Suprapubic skin (tissue), 4 donors: ENCODE data around the gene SIN3B. TPM values are rescaled to one million over a fixed set of nuclear protein-coding genes. Genes with fewer than 3 reads are reported as not detected.

Experiments
- DNase-seq, 2 donors: peaks; one replicate each; pipeline ENCODE4 v3.0.0-alpha.2; 2019; ENCODE audit warnings: low spot score in 2 of 2
- H3K27ac ChIP-seq: fragments of 200-600 bp; sonication (generic); one replicate; pipeline ENCODE4 v1.5.1; 2019
- H3K27me3 ChIP-seq: fragments of 200-600 bp; sonication (generic); one replicate; pipeline ENCODE4 v1.5.1; 2019
- H3K36me3 ChIP-seq: fragments of 200-600 bp; sonication (generic); one replicate; pipeline ENCODE4 v1.5.1; 2019
- H3K4me1 ChIP-seq: fragments of 200-600 bp; sonication (generic); one replicate; pipeline ENCODE4 v1.5.1; 2019
- H3K4me3 ChIP-seq: fragments of 200-600 bp; sonication (generic); one replicate; pipeline ENCODE4 v1.5.1; 2019; ENCODE audit warnings: mild to moderate bottlenecking
- H3K9me3 ChIP-seq: fragments of 200-600 bp; sonication (generic); one replicate; pipeline ENCODE4 v1.5.1; 2019
- EP300 ChIP-seq: sonication (generic); formaldehyde crosslinking; IDR thresholded peaks from one replicate; pipeline ENCODE4 v1.6.1; 2017; ENCODE audit warnings: antibody characterized with exemption
- POLR2A ChIP-seq, 2 donors: fragments of 450-650 bp; IDR thresholded peaks; one replicate each; pipeline ENCODE4 v1.6.1; 2017; ENCODE audit warnings: antibody characterized with exemption in 2 of 2, mild to moderate bottlenecking in 2 of 2, moderate library complexity in 2 of 2
- POLR2AphosphoS5 ChIP-seq, 3 donors: sonication (generic); formaldehyde crosslinking; IDR thresholded peaks; one replicate each; pipeline ENCODE4 v1.6.1; 2017; ENCODE audit warnings: antibody characterized with exemption in 3 of 3
- WGBS: methylation state at CpG from one replicate; pipeline ENCODE4 v1.1.5; 2018; 5-methylcytosine and 5-hydroxymethylcytosine counted together
- total RNA-seq, 4 donors: library from RNA; depleted of rRNA; stranded (reverse); fragments of >200 nt; gene quantifications; one replicate each; pipeline ENCODE4 v1.1.0, GENCODE V29; 2016
- TF ChIP-seq, protein P1 (sequence below), 2 donors: fragments of 200-600 bp in 1 of 2; fragments of 450-650 bp in 1 of 2; sonication (generic) in 1 of 2; IDR thresholded peaks; one replicate each; pipeline ENCODE4 v1.5.1; 2016 to 2019; ENCODE audit warnings: antibody characterized with exemption in 2 of 2, mild to moderate bottlenecking in 1 of 2, moderate library complexity in 1 of 2

The SIN3B gene, protein sequence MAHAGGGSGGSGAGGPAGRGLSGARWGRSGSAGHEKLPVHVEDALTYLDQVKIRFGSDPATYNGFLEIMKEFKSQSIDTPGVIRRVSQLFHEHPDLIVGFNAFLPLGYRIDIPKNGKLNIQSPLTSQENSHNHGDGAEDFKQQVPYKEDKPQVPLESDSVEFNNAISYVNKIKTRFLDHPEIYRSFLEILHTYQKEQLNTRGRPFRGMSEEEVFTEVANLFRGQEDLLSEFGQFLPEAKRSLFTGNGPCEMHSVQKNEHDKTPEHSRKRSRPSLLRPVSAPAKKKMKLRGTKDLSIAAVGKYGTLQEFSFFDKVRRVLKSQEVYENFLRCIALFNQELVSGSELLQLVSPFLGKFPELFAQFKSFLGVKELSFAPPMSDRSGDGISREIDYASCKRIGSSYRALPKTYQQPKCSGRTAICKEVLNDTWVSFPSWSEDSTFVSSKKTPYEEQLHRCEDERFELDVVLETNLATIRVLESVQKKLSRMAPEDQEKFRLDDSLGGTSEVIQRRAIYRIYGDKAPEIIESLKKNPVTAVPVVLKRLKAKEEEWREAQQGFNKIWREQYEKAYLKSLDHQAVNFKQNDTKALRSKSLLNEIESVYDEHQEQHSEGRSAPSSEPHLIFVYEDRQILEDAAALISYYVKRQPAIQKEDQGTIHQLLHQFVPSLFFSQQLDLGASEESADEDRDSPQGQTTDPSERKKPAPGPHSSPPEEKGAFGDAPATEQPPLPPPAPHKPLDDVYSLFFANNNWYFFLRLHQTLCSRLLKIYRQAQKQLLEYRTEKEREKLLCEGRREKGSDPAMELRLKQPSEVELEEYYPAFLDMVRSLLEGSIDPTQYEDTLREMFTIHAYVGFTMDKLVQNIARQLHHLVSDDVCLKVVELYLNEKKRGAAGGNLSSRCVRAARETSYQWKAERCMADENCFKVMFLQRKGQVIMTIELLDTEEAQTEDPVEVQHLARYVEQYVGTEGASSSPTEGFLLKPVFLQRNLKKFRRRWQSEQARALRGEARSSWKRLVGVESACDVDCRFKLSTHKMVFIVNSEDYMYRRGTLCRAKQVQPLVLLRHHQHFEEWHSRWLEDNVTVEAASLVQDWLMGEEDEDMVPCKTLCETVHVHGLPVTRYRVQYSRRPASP
- 100 to 1,000 TPM in 1 of 4 donors, 10 to 100 TPM in 3; 32.1 to 122 (median 39.4) TPM for total RNA-seq

DNA sequence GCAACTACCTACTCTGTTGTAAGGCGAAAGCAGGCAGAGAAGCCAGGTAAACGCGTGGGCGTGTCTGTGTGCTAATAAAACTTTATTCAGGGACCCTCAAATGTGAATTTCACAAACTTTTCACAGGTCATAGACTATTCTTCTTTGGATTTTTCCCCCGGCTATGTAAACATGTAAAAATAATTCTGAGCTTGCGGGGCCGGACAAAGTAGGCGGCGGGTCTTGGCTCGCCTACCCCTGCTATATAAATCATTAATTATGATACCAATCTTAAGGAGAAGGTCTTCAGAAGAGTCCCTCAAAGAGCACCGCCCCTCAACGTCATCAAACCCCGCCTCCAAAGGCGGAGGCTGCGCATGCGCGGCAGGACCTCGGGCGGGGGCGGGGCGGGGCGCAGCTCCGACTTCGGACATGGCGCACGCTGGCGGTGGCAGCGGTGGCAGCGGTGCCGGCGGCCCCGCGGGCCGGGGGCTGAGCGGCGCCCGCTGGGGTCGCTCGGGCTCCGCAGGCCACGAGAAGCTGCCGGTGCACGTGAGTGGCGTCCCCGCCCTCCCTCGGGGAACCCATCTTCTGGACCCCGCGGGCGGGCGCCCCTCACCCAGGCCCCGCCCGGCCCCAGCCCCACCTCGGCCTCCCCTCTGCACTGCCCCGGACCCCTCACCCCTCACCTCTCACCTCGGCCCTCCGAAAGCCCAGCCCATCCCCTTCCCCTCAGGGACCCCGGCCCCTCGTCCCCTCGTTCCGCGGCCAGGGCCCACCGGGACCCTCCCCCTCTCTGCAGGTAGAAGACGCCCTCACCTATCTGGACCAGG, at the start of gene SIN3B:
SIN3B (plus strand) TSS at position 389 of the 812 bp plus-strand sequence; CDS start at position 412, 23 bp downstream.
- H3K36me3 ChIP-seq: peaks cover 32% of the 10 kb centered on the region
- H3K27ac ChIP-seq: peak within 1 kb of the TSS; percentile 78
- peak within 1 kb of the TSS; percentile 94 for H3K4me3 ChIP-seq
- WGBS: 4% methylated on average over 16 of the region's 63 CpGs
- no peak for TF ChIP-seq POLR2AphosphoS5 (IDR thresholded peaks at IDR 0.05)
- TF ChIP-seq POLR2A (IDR thresholded peaks at IDR 0.05): peak in 1 of 2 donors; percentile 69
- H3K4me1 ChIP-seq: peaks cover 37% of the 10 kb centered on the region
- no peaks in the 10 kb centered on the region for H3K27me3 ChIP-seq
- DNase-seq: peak; percentile 84 to 89
- no peaks in the 10 kb centered on the region for H3K9me3 ChIP-seq

GRCh38 chr19:16779539-16780163, 49.5 kb upstream of the SIN3B start:
- Histone ChIP-seq H3K9me3 (no peaks in the 10 kb centered on the region), H3K27ac (no peak overlapping the region), H3K4me1 (no peaks in the 10 kb centered on the region), H3K27me3 (no peaks in the 10 kb centered on the region), H3K4me3 (no peak overlapping the region), H3K36me3 (no peaks in the 10 kb centered on the region)
- no peak for TF ChIP-seq POLR2A (IDR thresholded peaks at IDR 0.05)
- 70% methylated on average over 3 of the region's 3 CpGs for WGBS
- no peak for DNase-seq

DNA sequence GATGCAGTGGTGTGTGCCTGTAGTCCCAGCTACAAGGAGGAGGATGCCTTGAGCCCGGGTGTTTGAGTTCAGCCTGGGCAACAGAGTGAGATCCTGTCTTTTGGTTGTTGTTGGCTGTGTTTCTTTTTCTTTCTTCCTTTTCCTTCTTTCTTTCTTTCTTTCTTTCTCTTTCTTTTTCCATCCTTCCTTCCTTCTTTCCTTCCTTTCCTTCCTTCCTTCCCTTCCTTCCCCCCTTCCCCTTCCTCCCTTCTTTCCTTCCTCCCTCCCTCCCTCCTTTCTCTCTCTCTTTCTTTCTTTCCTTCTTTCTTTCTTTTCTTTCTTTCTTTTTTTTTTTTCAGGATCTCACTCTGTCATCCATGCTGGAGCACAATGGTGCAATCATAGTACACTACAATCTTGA, 46.5 kb upstream of the SIN3B start:
- Histone ChIP-seq H3K9me3 (no peaks in the 10 kb centered on the region), H3K27ac (no peak overlapping the region), H3K4me1 (no peaks in the 10 kb centered on the region), H3K4me3 (no peak overlapping the region), H3K27me3 (no peaks in the 10 kb centered on the region), H3K36me3 (no peaks in the 10 kb centered on the region)
- TF ChIP-seq EP300 (no peak), POLR2AphosphoS5 (IDR thresholded peaks at IDR 0.05) (no peak), POLR2A (IDR thresholded peaks at IDR 0.05) (no peak)
- TF ChIP-seq, protein P1, sequence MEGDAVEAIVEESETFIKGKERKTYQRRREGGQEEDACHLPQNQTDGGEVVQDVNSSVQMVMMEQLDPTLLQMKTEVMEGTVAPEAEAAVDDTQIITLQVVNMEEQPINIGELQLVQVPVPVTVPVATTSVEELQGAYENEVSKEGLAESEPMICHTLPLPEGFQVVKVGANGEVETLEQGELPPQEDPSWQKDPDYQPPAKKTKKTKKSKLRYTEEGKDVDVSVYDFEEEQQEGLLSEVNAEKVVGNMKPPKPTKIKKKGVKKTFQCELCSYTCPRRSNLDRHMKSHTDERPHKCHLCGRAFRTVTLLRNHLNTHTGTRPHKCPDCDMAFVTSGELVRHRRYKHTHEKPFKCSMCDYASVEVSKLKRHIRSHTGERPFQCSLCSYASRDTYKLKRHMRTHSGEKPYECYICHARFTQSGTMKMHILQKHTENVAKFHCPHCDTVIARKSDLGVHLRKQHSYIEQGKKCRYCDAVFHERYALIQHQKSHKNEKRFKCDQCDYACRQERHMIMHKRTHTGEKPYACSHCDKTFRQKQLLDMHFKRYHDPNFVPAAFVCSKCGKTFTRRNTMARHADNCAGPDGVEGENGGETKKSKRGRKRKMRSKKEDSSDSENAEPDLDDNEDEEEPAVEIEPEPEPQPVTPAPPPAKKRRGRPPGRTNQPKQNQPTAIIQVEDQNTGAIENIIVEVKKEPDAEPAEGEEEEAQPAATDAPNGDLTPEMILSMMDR (IDR thresholded peaks at IDR 0.05): no peak
- WGBS: 72% methylated on average over 1 of the region's 1 CpG
- no peak for DNase-seq

- TF ChIP-seq POLR2AphosphoS5 (IDR thresholded peaks at IDR 0.05): no peak
- TF ChIP-seq, protein P1 (IDR thresholded peaks at IDR 0.05): no peak
- no peak for TF ChIP-seq EP300
- TF ChIP-seq POLR2A (IDR thresholded peaks at IDR 0.05): no peak
- Histone ChIP-seq H3K4me1 (no peaks in the 10 kb centered on the region), H3K9me3 (peaks cover 9% of the 10 kb centered on the region), H3K27me3 (no peaks in the 10 kb centered on the region), H3K27ac (no peak overlapping the region), H3K36me3 (no peaks in the 10 kb centered on the region), H3K4me3 (no peak overlapping the region)
- WGBS: 88% methylated on average over 2 of the region's 2 CpGs
- no peak for DNase-seq
Observed at GRCh38 chr19:16788479-16788878, 40.7 kb upstream of the SIN3B start.

GRCh38 chr19:16789238-16789637, 40.0 kb upstream of the SIN3B start:
- H3K9me3 ChIP-seq: peaks cover 9% of the 10 kb centered on the region
- TF ChIP-seq POLR2AphosphoS5 (IDR thresholded peaks at IDR 0.05) (no peak), POLR2A (IDR thresholded peaks at IDR 0.05) (no peak)
- TF ChIP-seq, protein P1 (IDR thresholded peaks at IDR 0.05): no peak
- WGBS: 88% methylated on average over 1 of the region's 1 CpG
- no peaks in the 10 kb centered on the region for H3K4me1 ChIP-seq
- DNase-seq: no peak
- H3K36me3 ChIP-seq: no peaks in the 10 kb centered on the region
- H3K27ac ChIP-seq: no peak overlapping the region
- H3K27me3 ChIP-seq: no peaks in the 10 kb centered on the region
- H3K4me3 ChIP-seq: no peak overlapping the region
